Right lobe of liver (tissue), 4 donors: ENCODE measurements around the gene ARRB1.

Experiments
- POLR2A ChIP-seq: fragments of 450-650 bp; IDR thresholded peaks from one replicate; pipeline ENCODE4 v1.6.1; 2017; ENCODE audit warnings: antibody characterized with exemption, mild to moderate bottlenecking
- TF ChIP-seq, protein P1 (sequence below), 4 donors: fragments of 200-600 bp in 3 of 4; fragments of 450-650 bp in 1 of 4; IDR thresholded peaks; one replicate each; pipeline versions ENCODE4 v1.5.1 to v1.8.0; 2016 to 2022; ENCODE audit warnings: antibody characterized with exemption in 4 of 4, mild to moderate bottlenecking in 2 of 4
- donor health status: DM: no; HTN: no; CAD: no.
- donor health status: DM: no; HTN: no; CAD: no.
- donor health status: DM: no; HTN: yes; CAD: no.

DNA sequence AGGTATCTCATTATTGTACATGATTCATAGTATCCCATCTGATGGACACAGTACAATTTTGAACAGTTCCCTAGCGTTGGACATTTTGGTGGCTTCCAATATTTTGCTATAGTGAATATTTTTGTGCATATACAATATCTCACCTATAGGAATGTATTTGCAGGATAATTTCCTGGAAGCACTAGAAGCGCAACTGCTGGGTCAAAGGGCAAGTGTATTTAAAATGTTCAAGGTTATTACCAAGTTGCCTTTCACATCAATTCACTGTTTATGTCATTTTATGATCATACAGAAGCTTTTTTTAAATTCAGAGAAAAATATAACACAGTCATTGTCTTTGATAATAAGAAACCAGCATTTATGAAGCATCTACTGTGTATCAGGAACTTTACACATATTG, 28.8 kb upstream of the ARRB1 start:
- no peak for TF ChIP-seq POLR2A
- TF ChIP-seq, protein P1, sequence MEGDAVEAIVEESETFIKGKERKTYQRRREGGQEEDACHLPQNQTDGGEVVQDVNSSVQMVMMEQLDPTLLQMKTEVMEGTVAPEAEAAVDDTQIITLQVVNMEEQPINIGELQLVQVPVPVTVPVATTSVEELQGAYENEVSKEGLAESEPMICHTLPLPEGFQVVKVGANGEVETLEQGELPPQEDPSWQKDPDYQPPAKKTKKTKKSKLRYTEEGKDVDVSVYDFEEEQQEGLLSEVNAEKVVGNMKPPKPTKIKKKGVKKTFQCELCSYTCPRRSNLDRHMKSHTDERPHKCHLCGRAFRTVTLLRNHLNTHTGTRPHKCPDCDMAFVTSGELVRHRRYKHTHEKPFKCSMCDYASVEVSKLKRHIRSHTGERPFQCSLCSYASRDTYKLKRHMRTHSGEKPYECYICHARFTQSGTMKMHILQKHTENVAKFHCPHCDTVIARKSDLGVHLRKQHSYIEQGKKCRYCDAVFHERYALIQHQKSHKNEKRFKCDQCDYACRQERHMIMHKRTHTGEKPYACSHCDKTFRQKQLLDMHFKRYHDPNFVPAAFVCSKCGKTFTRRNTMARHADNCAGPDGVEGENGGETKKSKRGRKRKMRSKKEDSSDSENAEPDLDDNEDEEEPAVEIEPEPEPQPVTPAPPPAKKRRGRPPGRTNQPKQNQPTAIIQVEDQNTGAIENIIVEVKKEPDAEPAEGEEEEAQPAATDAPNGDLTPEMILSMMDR (IDR thresholded peaks at IDR 0.05) = no peak
